A549 treated with DMSO at 1 μM for 4 hours (cell line): Measurements from ENCODE around the gene CDKAL1. TPM values are rescaled to one million over a fixed set of nuclear protein-coding genes. Genes with fewer than 3 reads are reported as not detected.

Source experiments
- total RNA-seq: library from RNA; stranded (reverse); fragments of 200-300 nt; extraction: Qiagen RNA extraction; gene quantifications from 5 replicates; pipeline ENCODE4 v1.2.3, GENCODE V29; 2022; ENCODE audit warnings: low read depth

CDKAL1 gene
- 3.3 to 3.7 TPM (median 3.5 TPM) in 5 replicates for total RNA-seq

DNA sequence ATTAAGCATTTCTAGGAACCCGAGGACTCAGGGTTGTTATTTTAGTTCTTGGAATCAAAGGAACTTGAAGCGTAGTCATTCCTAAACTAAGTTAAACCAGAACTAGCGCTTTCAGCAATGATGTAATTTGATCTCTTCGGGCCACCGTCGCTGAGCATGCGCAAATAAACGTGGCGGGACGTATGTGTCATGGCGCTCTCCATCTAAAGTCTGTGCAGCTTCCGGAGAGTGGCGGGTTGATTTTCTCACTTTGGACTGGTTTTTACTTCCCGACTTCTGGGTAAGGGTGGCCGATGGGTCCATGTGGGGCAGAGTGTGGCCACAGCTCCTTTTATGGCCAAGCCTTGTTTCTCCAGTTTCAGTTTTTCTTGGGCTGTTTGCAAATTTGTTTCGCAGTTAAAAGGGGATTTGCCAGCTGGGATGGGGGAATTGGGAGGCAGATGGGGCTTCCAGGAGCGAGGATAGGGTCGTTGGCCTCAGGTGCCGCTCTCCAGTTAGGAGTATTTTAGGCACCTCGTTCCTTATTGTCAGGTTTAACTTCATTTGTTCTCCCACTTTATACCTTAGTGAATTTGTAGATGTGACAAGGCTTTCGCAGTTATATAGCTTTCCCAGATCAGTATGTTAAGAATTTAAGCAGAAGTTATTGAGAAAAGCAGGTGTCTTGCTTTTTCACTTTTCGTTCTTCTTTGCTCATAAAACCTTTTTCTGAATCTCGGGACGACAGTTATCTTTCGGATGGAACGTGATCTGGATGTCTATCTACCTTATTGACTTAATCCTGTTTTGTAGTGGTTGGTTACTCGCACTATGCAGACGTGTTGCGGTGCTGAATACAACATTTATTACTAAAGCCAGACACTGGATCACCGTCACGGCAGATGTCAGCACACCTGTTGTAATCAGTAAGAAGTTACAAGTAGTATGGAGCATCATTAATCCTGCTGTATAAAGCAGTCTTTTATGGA lies at the start of gene CDKAL1:
Gene CDKAL1, plus strand, starts transcription at position 163 of the 968 bp plus-strand sequence. CDS start 11,894 bp downstream, outside the sequence.

Other genes with a start within 250 kb of the CDKAL1 start
- 14.1 to 16.1 TPM (median 14.9 TPM) in 5 replicates for gene E2F3, start 132.6 kb upstream of the CDKAL1 start, total RNA-seq